Keratinocyte (primary cell): ENCODE data around the gene BCL2L11. TPM values are rescaled to one million over a fixed set of nuclear protein-coding genes. Genes with fewer than 3 reads are reported as not detected.

Source experiments
- DNase-seq: peaks from one replicate; pipeline ENCODE4 v3.0.0-alpha.2; 2011; ENCODE audit warnings: low read depth, missing footprints, low spot score
- FAIRE-seq: peaks from 2 replicates; lab custom pipeline; 2011; peaks lifted over from hg19 to GRCh38; lab: Jason Lieb, UNC
- H2AFZ ChIP-seq: 2 replicates; pipeline ENCODE4 v1.6.0; 2012; ENCODE audit warnings: low read length, control low read depth, inconsistent platforms; ENCODE audit not compliant: control insufficient read depth
- H3K27ac ChIP-seq: 2 replicates; pipeline ENCODE4 v1.5.1; 2011; ENCODE audit warnings: low read length; ENCODE audit not compliant: control insufficient read depth, insufficient read depth
- H3K27me3 ChIP-seq: 3 replicates; pipeline ENCODE4 v1.6.0; 2011; ENCODE audit warnings: low read length; ENCODE audit not compliant: control insufficient read depth, insufficient read depth; ENCODE audit errors: extremely low read depth
- H3K36me3 ChIP-seq, 2 experiments: 2 replicates in 1 of 2; 3 replicates in 1 of 2; pipeline ENCODE4 v1.5.1; 2011; ENCODE audit warnings: low read length in 2 of 2, mild to moderate bottlenecking in 1 of 2; ENCODE audit not compliant: control insufficient read depth in 2 of 2, insufficient read depth in 2 of 2; ENCODE audit errors: extremely low read depth in 1 of 2
- H3K4me1 ChIP-seq: 3 replicates; pipeline ENCODE4 v1.5.1; 2011; ENCODE audit warnings: low read length; ENCODE audit not compliant: control insufficient read depth, insufficient read depth; ENCODE audit errors: extremely low read depth
- H3K4me2 ChIP-seq: 3 replicates; pipeline ENCODE4 v1.6.0; 2011; ENCODE audit warnings: low read depth, low read length; ENCODE audit not compliant: control insufficient read depth, insufficient read depth; ENCODE audit errors: extremely low read depth
- H3K4me3 ChIP-seq, 3 experiments: fragments of 200-600 bp in 1 of 3; sonication (generic) in 1 of 3; 2 replicates in 2 of 3; 3 replicates in 1 of 3; pipeline ENCODE4 v1.5.1; 2011 to 2016; ENCODE audit warnings: low read length in 3 of 3, mild to moderate bottlenecking in 3 of 3, control low read depth in 2 of 3, inconsistent platforms in 1 of 3, low read depth in 1 of 3, mixed read lengths in 1 of 3, mixed run types in 1 of 3, moderate library complexity in 1 of 3; ENCODE audit not compliant: control insufficient read depth in 2 of 3, insufficient read depth in 2 of 3; ENCODE audit errors: extremely low read depth in 1 of 3
- H3K79me2 ChIP-seq: 2 replicates; pipeline ENCODE4 v1.6.0; 2012; ENCODE audit warnings: low read length; ENCODE audit not compliant: control insufficient read depth, insufficient read depth
- H3K9ac ChIP-seq: 3 replicates; pipeline ENCODE4 v1.6.0; 2011; ENCODE audit warnings: low read length; ENCODE audit not compliant: control insufficient read depth, insufficient read depth; ENCODE audit errors: extremely low read depth
- H3K9me1 ChIP-seq: 3 replicates; pipeline ENCODE4 v1.6.0; 2011; ENCODE audit warnings: low read length; ENCODE audit not compliant: control insufficient read depth, insufficient read depth; ENCODE audit errors: extremely low read depth
- H3K9me3 ChIP-seq: 2 replicates; pipeline ENCODE4 v1.5.1; 2012; ENCODE audit warnings: low read depth, low read length; ENCODE audit not compliant: control insufficient read depth
- H4K20me1 ChIP-seq: 3 replicates; pipeline ENCODE4 v1.6.0; 2011; ENCODE audit warnings: low read length; ENCODE audit not compliant: control insufficient read depth, insufficient read depth; ENCODE audit errors: extremely low read depth
- CTCF ChIP-seq, 3 experiments: IDR thresholded peaks in 1 of 3; conservative IDR thresholded peaks in 1 of 3; optimal IDR thresholded peaks in 1 of 3; 2 replicates in 2 of 3; 3 replicates in 1 of 3; pipeline versions ENCODE3 to v1.5.1; 2011; ENCODE audit warnings: low read length in 3 of 3, mild to moderate bottlenecking in 3 of 3, moderate library complexity in 2 of 3, control low read depth in 1 of 3, inconsistent platforms in 1 of 3; ENCODE audit not compliant: insufficient read depth in 2 of 3; ENCODE audit errors: extremely low read depth in 1 of 3
- EZH2 ChIP-seq: IDR thresholded peaks from one replicate; pipeline ENCODE4 v1.6.1; 2012; ENCODE audit warnings: inconsistent platforms, mild to moderate bottlenecking, low read length, moderate library complexity
- dilution Hi-C: fragments of 300-500 bp; cut with MboI; formaldehyde crosslinking; loops from one replicate; pipeline ENCODE4 v1.7.0; 2020; ENCODE audit warnings: low sequenced_read_pairs; ENCODE audit not compliant: extremely low pct_ligation_motif_present
- polyA minus RNA-seq, 3 experiments: library from RNA; depleted of rRNA, polyadenylated mRNA; stranded (reverse); fragments of >200 nt; gene quantifications; 1 replicate in 1 of 3; 2 replicates in 1 of 3; 3 replicates in 1 of 3; pipeline ENCODE4 v1.2.3, GENCODE V29; 2011
- polyA plus RNA-seq, 5 experiments: library from polyadenylated mRNA; depleted of rRNA in 3 of 5; stranded (reverse) in 3 of 5; stranded (forward) in 1 of 5; unstranded in 1 of 5; fragments of >200 nt; gene quantifications; 1 replicate in 1 of 5; 2 replicates in 3 of 5; 3 replicates in 1 of 5; pipeline versions ENCODE4 v1.2.1 to v1.2.3, GENCODE V29; 2011 to 2012; ENCODE audit warnings: missing spikeins in 2 of 5, low read depth in 1 of 5, low replicate concordance in 1 of 5

BCL2L11 gene
- polyA plus RNA-seq (1.4 to 1.9 TPM (median 1.6 TPM) in 3 replicates), polyA minus RNA-seq (0.99 to 2.7 TPM (median 1.8 TPM) in 3 replicates)
- 3.5 TPM for polyA plus RNA-seq (2011; ENCODE audit: low read depth)
- polyA plus RNA-seq (2011; cell fraction: cytosol; rRNA removed), result 0.70 and 1.5 TPM in 2 replicates
- polyA plus RNA-seq (2011; cell fraction: nucleus; rRNA removed), result 2.6 and 2.7 TPM in 2 replicates
- 1.7 and 3.7 TPM in 2 replicates for polyA plus RNA-seq (2012; ENCODE audit: low replicate concordance)
- polyA minus RNA-seq (2011; cell fraction: cytosol; rRNA and poly(A)+ RNA removed), result 0.38 TPM
- 1.9 and 2.1 TPM in 2 replicates for polyA minus RNA-seq (2011; cell fraction: nucleus; rRNA and poly(A)+ RNA removed)

- TF ChIP-seq EZH2 (no peak), CTCF (optimal IDR thresholded peaks at IDR 0.05 in 1 of 3, IDR thresholded peaks at IDR 0.05 in 1 of 3, conservative IDR thresholded peaks at IDR 0.05 in 1 of 3; ENCODE audit: extremely low read depth in 1 of 3, insufficient read depth in 2 of 3, low read length in 3 of 3) (peak in 2 of 3 experiments; percentile 1 to 18)
- peak within 1 kb of the TSS; percentile 90 for H2AFZ ChIP-seq
- FAIRE-seq (no peak), DNase-seq (peak; percentile 44)
- peak within 1 kb of the TSS; percentile 85 for H3K27ac ChIP-seq
- peak within 1 kb of the TSS; percentile 92 for H3K4me2 ChIP-seq
- H3K27me3 ChIP-seq, result no peaks in the 10 kb centered on the region
- H3K4me1 ChIP-seq, result peaks cover 23% of the 10 kb centered on the region
- H4K20me1 ChIP-seq, result no peaks in the 10 kb centered on the region
- H3K9ac ChIP-seq, result peak within 1 kb of the TSS; percentile 89
- H3K9me3 ChIP-seq, result no peaks in the 10 kb centered on the region
- dilution Hi-C loops, result no loop called here
- no peaks in the 10 kb centered on the region for H3K36me3 ChIP-seq
- H3K4me3 ChIP-seq, result peak within 1 kb of the TSS; percentile 62 to 91 (median 83)
- H3K9me1 ChIP-seq, result no peaks in the 10 kb centered on the region
- H3K79me2 ChIP-seq, result peaks cover 13% of the 10 kb centered on the region
Observed at GRCh38 chr2:111120253-111121027, at the start of gene BCL2L11. TSS of gene BCL2L11 (plus strand) at chr2:111120914. CDS start at chr2:111123746, 2,832 bp downstream.

- H3K27ac ChIP-seq, result no peak overlapping the region
- peaks cover 12% of the 10 kb centered on the region for H3K4me1 ChIP-seq
- no peaks in the 10 kb centered on the region for H3K27me3 ChIP-seq
- no peaks in the 10 kb centered on the region for H3K79me2 ChIP-seq
- H3K9me3 ChIP-seq, result no peaks in the 10 kb centered on the region
- DNase-seq (no peak), FAIRE-seq (no peak)
- H4K20me1 ChIP-seq, result no peaks in the 10 kb centered on the region
- no peaks in the 10 kb centered on the region for H3K36me3 ChIP-seq
- no peak overlapping the region for H2AFZ ChIP-seq
- dilution Hi-C loops, result no loop called here
- TF ChIP-seq CTCF (optimal IDR thresholded peaks at IDR 0.05 in 1 of 3, IDR thresholded peaks at IDR 0.05 in 1 of 3, conservative IDR thresholded peaks at IDR 0.05 in 1 of 3; ENCODE audit: extremely low read depth in 1 of 3, insufficient read depth in 2 of 3, low read length in 3 of 3) (no peak), EZH2 (no peak)
- H3K9ac ChIP-seq, result no peak overlapping the region
- no peak overlapping the region for H3K4me3 ChIP-seq
- no peaks in the 10 kb centered on the region for H3K9me1 ChIP-seq
- H3K4me2 ChIP-seq, result no peak overlapping the region
Observed at GRCh38 chr2:111071600-111072171, 49.0 kb upstream of the BCL2L11 start.
